Measurements from ENCODE around the gene TENT5A.

The TENT5A gene

DNA sequence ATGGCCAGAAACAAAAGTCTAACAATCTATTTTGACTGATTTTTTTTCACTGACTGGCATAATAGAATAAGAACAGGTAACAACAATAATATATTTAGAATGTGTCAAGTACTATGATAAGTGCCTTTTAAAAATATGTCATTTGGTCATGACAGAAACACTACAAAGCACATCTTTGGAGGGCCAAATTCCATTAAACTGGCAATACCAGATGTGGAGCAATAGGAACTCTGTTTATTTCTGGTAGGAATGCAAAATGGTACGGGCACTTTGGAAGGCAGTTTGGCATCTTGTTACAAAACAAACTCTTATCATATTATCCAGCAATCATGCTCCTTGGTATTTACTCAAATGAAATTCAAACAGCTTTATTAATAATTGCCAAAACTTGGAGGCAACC, 39.3 kb downstream of the TENT5A start:
- DNase-seq (ENCODE audit: low read depth), result no peak

DNA sequence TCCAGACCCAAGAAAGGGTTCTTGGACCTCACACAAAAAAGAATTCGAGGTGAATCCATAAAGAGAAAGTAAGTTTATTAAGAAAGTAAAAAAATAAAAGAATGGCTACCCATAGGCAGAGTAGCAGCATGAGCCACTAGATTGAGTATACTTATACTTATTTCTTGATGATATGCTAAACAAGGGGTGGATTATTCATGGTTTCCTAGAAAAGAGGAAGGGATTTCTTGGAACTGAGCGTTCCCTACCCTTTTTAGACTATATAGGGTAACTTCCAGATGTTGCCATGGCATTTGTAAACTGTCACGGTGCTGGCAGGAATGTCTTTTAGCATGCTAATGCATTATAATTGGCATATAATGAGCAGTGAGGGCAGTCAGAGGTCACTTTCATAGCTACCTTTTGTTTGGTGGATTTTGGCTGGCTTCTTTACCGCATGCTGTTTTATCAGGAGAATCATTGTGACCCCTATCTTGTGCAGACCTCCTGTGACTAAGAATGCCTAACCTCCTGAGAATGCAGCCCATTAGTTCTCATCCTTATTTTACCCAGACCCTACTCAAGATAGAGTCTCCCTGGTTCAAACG, 44.3 kb downstream of the TENT5A start:
- DNase-seq (ENCODE audit: low read depth), result no peak

GRCh38 chr6:81704700-81705099, 47.8 kb downstream of the TENT5A start:
- no peak for DNase-seq (ENCODE audit: low read depth)

- DNase-seq (ENCODE audit: low read depth), result no peak
Observed at GRCh38 chr6:81700414-81700813, 52.1 kb downstream of the TENT5A start.

DNA sequence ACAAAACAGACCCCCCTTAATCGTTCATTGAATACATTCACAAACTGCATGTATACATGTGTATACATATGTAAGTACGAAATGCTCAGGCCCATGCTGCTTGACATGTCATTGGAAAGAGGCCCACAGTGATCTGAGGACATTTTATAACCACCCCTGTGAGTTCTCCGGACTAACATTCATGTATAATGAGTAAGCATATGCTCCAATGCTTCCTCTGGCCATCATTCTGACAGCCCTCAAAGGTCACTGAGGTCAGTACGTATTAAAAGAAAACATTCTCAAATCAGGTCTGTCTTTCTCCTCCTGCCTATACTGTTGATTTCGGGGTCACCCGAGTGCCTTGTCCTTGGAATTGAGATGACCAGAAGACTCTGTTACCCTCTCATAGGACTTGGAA, 54.9 kb downstream of the TENT5A start:
- DNase-seq (ENCODE audit: low read depth), result peak; percentile 53

DNA sequence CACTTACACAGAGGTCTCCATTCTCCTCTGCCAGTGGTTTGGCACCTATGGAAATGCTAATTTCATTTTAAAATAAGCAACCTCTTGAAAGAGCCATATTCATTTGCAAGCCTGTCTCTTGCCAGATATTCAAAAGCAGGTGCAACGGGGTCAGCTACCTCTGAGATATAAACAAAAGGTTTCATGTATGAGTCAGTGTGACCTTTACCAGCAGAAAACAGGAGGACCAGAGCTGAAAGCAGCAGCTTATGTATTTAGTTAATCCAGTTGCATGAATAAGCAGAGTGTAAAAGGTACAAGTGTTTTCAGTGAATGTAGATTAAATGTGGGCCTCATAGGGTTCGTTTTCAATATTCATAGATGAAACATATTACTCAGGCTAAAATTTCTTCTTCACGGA, 56.0 kb downstream of the TENT5A start:
- DNase-seq (ENCODE audit: low read depth), result peak; percentile 15
